Measurements from ENCODE around the gene SPSB4. TPM values are rescaled to one million over a fixed set of nuclear protein-coding genes. Genes with fewer than 3 reads are reported as not detected.
A peak's percentile ranks its signal among the peaks of the same experiment; 100 is the strongest.

SPSB4 gene
- total RNA-seq, 2 donors from 2014 or later = not detected

- DNase-seq = no peak
- Mint-ChIP-seq H3K27me3 (ENCODE audit: low read depth) (peaks cover 6% of the 10 kb centered on the region), H3K4me3 (no peak overlapping the region), H3K4me1 (ENCODE audit: low read depth) (no peaks in the 10 kb centered on the region), H3K36me3 (ENCODE audit: insufficient read depth in 2 of 2) (peaks cover 0 to 2% of the 10 kb centered on the region in 2 donors), H3K9me3 (peaks cover 3% of the 10 kb centered on the region in 2 donors), H3K27ac (no peak overlapping the region)
- ATAC-seq (replicated peaks in 1 of 2) = no peak
These were observed 132.5 kb downstream of the SPSB4 start for GRCh38 chr3:141183606-141184005.

GRCh38 chr3:141184430-141184829 is 133.3 kb downstream of the SPSB4 start:
- DNase-seq (no peak), ATAC-seq (replicated peaks in 1 of 2) (no peak)
- no peak overlapping the region for H3K4me3 Mint-ChIP-seq
- H3K4me1 Mint-ChIP-seq (ENCODE audit: low read depth) = no peaks in the 10 kb centered on the region
- H3K27me3 Mint-ChIP-seq (ENCODE audit: low read depth) = peaks cover 6% of the 10 kb centered on the region
- H3K27ac Mint-ChIP-seq = no peak overlapping the region
- H3K9me3 Mint-ChIP-seq = peaks cover 1 to 3% of the 10 kb centered on the region in 2 donors
- H3K36me3 Mint-ChIP-seq (ENCODE audit: insufficient read depth in 2 of 2) = peaks cover 0 to 2% of the 10 kb centered on the region in 2 donors

- Mint-ChIP-seq H3K27me3 (ENCODE audit: low read depth) (peaks cover under 1% of the 10 kb centered on the region), H3K4me3 (no peak overlapping the region), H3K4me1 (ENCODE audit: low read depth) (peaks cover 15% of the 10 kb centered on the region), H3K36me3 (ENCODE audit: insufficient read depth in 2 of 2) (no peaks in the 10 kb centered on the region), H3K27ac (no peak overlapping the region), H3K9me3 (no peaks in the 10 kb centered on the region)
- no peak for DNase-seq
- ATAC-seq (replicated peaks in 1 of 2) = no peak
These were observed 140.1 kb downstream of the SPSB4 start for GRCh38 chr3:141191097-141191749.

- Mint-ChIP-seq H3K4me3 (no peak overlapping the region), H3K27me3 (ENCODE audit: low read depth) (peaks cover 6% of the 10 kb centered on the region), H3K9me3 (peaks cover 0 to 2% of the 10 kb centered on the region in 2 donors), H3K27ac (no peak overlapping the region), H3K36me3 (ENCODE audit: insufficient read depth in 2 of 2) (peaks cover 0 to 1% of the 10 kb centered on the region in 2 donors), H3K4me1 (ENCODE audit: low read depth) (peaks cover 15% of the 10 kb centered on the region)
- DNase-seq (peak; percentile 94 to 98), ATAC-seq (replicated peaks in 1 of 2) (peak; percentile 100)
These were observed 141.2 kb downstream of the SPSB4 start for GRCh38 chr3:141192345-141192744.

- Mint-ChIP-seq H3K36me3 (ENCODE audit: insufficient read depth in 2 of 2) (peaks cover 0 to 1% of the 10 kb centered on the region in 2 donors), H3K27me3 (ENCODE audit: low read depth) (peaks cover 6% of the 10 kb centered on the region), H3K9me3 (peaks cover 0 to 2% of the 10 kb centered on the region in 2 donors), H3K4me3 (no peak overlapping the region), H3K4me1 (ENCODE audit: low read depth) (peaks cover 15% of the 10 kb centered on the region), H3K27ac (no peak overlapping the region)
- ATAC-seq (replicated peaks in 1 of 2) (peak in 1 of 2 donors; percentile 8), DNase-seq (no peak)
These were observed 142.1 kb downstream of the SPSB4 start for GRCh38 chr3:141193066-141193830.

Other genes with a start within 250 kb of the SPSB4 start
- 10 to 100 TPM; 67.5 to 83.6 TPM for gene SLC25A36, start 109.5 kb upstream of the SPSB4 start, total RNA-seq
- gene PXYLP1, start 180.5 kb downstream of the SPSB4 start, total RNA-seq = 10 to 100 TPM; 13.2 to 14.3 TPM

All from activated T-cell treated with anti-CD3 and anti-CD28 coated beads, Interleukin-2, amount 50 U/mL, for 72 hours (primary cell).